ENCODE results near the gene RAB27A. TPM values are rescaled to one million over a fixed set of nuclear protein-coding genes. Genes with fewer than 3 reads are reported as not detected.

Gene RAB27A
- total RNA-seq, 1 experiment from 2014 or later, result 4.7 TPM

- Mint-ChIP-seq H3K36me3 (no peaks in the 10 kb centered on the region), H3K4me1 (no peaks in the 10 kb centered on the region), H3K9me3 (no peaks in the 10 kb centered on the region), H3K27ac (no peak overlapping the region), H3K4me3 (no peak overlapping the region), H3K27me3 (ENCODE audit: low read depth) (no peaks in the 10 kb centered on the region)
- DNase-seq (ENCODE audit: low spot score) (no peak), ATAC-seq (no peak)
- TF ChIP-seq ATF1 (CRISPR knock-in tag; IDR thresholded peaks at IDR 0.05), result no peak
- no peak for TF ChIP-seq FOXP4 (CRISPR knock-in tag; IDR thresholded peaks at IDR 0.05)
- no peak for TF ChIP-seq JUN (CRISPR knock-in tag; IDR thresholded peaks at IDR 0.05)
- no peak for TF ChIP-seq ZBTB43 (CRISPR knock-in tag; IDR thresholded peaks at IDR 0.05)
- TF ChIP-seq NR1H2 (CRISPR knock-in tag; IDR thresholded peaks at IDR 0.05), result no peak
- TF ChIP-seq NFYB (CRISPR knock-in tag; conservative IDR thresholded peaks at IDR 0.05; ENCODE audit: low read depth), result no peak
- TF ChIP-seq IRF2 (CRISPR knock-in tag; IDR thresholded peaks at IDR 0.05; ENCODE audit: borderline replicate concordance, low read depth), result no peak
- TF ChIP-seq E2F5 (CRISPR knock-in tag; IDR thresholded peaks at IDR 0.05), result no peak
- no peak for TF ChIP-seq NR3C1 (CRISPR knock-in tag; conservative IDR thresholded peaks at IDR 0.05; ENCODE audit: low read depth)
- no peak for TF ChIP-seq ZBTB21 (CRISPR knock-in tag; IDR thresholded peaks at IDR 0.05; ENCODE audit: borderline replicate concordance)
- no peak for TF ChIP-seq KAT7 (CRISPR knock-in tag; IDR thresholded peaks at IDR 0.05; ENCODE audit: borderline replicate concordance)
- TF ChIP-seq USF1 (CRISPR knock-in tag; IDR thresholded peaks at IDR 0.05), result no peak
- TF ChIP-seq CBFB (CRISPR knock-in tag; IDR thresholded peaks at IDR 0.05; ENCODE audit: low read depth), result no peak
- TF ChIP-seq GRHL2 (CRISPR knock-in tag; IDR thresholded peaks at IDR 0.05; ENCODE audit: insufficient replicate concordance, severe bottlenecking), result no peak
- TF ChIP-seq AFF4 (CRISPR knock-in tag; IDR thresholded peaks at IDR 0.05; ENCODE audit: borderline replicate concordance), result no peak
- no peak for TF ChIP-seq ATF3 (CRISPR knock-in tag; conservative IDR thresholded peaks at IDR 0.05)
- TF ChIP-seq JAZF1 (CRISPR knock-in tag; IDR thresholded peaks at IDR 0.05), result no peak
- TF ChIP-seq ZNF281 (CRISPR knock-in tag; IDR thresholded peaks at IDR 0.05), result no peak
- no peak for TF ChIP-seq ZNF671 (CRISPR knock-in tag; IDR thresholded peaks at IDR 0.05)
- TF ChIP-seq ATF2 (CRISPR knock-in tag; IDR thresholded peaks at IDR 0.05; ENCODE audit: borderline replicate concordance, low read depth), result no peak
- ChIA-PET CTCF (no interaction called here), POLR2A (interaction anchor here (0.6 kb wide), 1 partner anchor 443 kb away, joined by 3 read pairs; no protein-coding TSS in a partner anchor)
These were observed 119.3 kb downstream of the RAB27A start for GRCh38 chr15:55170361-55170760.
